Measurements from ENCODE around the gene SLC6A20.

DNA sequence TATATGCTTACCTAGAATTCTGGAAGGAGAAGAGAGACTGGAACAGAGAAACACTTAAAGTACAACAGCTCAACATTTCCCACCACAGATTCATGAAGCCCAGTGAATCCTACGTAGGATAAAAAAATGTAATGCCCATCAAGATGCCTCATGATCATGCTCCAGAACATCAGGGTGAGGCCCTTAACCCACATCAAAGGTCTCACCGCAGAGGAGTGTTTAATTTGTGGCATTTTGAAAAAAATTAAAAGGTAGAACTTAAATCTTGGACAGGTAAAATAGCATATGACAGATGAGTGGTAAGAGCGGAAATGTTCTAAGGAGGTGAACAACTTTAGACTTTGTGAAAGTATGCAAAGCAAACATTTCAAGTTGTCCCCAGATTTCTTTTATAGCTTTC is 9.7 kb upstream of the SLC6A20 start:
- TF ChIP-seq, protein P1, sequence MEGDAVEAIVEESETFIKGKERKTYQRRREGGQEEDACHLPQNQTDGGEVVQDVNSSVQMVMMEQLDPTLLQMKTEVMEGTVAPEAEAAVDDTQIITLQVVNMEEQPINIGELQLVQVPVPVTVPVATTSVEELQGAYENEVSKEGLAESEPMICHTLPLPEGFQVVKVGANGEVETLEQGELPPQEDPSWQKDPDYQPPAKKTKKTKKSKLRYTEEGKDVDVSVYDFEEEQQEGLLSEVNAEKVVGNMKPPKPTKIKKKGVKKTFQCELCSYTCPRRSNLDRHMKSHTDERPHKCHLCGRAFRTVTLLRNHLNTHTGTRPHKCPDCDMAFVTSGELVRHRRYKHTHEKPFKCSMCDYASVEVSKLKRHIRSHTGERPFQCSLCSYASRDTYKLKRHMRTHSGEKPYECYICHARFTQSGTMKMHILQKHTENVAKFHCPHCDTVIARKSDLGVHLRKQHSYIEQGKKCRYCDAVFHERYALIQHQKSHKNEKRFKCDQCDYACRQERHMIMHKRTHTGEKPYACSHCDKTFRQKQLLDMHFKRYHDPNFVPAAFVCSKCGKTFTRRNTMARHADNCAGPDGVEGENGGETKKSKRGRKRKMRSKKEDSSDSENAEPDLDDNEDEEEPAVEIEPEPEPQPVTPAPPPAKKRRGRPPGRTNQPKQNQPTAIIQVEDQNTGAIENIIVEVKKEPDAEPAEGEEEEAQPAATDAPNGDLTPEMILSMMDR (IDR thresholded peaks at IDR 0.05): no peak
- TF ChIP-seq POLR2AphosphoS5 (IDR thresholded peaks at IDR 0.05): no peak

Data from gastroesophageal sphincter (tissue), 3 donors.